HEK293 (cell line): Measurements from ENCODE around the gene ARNT2.

Experiments
- CTCF ChIP-seq: fragments of 450-650 bp; formaldehyde crosslinking; IDR thresholded peaks from 2 replicates; pipeline ENCODE4 v1.5.1; 2016; ENCODE audit warnings: missing biosample characterization, missing genetic modification characterization
- YY1 ChIP-seq: fragments of 450-650 bp; formaldehyde crosslinking; IDR thresholded peaks from 2 replicates; pipeline ENCODE4 v1.5.1; 2018; ENCODE audit warnings: missing biosample characterization, missing genetic modification characterization
- ZBTB1 ChIP-seq: fragments of 450-650 bp; formaldehyde crosslinking; IDR thresholded peaks from 2 replicates; pipeline ENCODE4 v1.5.1; 2016; ENCODE audit warnings: missing biosample characterization, missing genetic modification characterization
- ZNF23 ChIP-seq: fragments of 450-650 bp; formaldehyde crosslinking; IDR thresholded peaks from 2 replicates; pipeline ENCODE4 v1.5.1; 2016; ENCODE audit warnings: missing biosample characterization, missing genetic modification characterization, borderline replicate concordance
- ZNF404 ChIP-seq: fragments of 450-650 bp; formaldehyde crosslinking; IDR thresholded peaks from 2 replicates; pipeline ENCODE4 v1.5.1; 2017; ENCODE audit warnings: missing biosample characterization, missing genetic modification characterization
- ZNF639 ChIP-seq: fragments of 450-650 bp; formaldehyde crosslinking; IDR thresholded peaks from 2 replicates; pipeline ENCODE4 v1.5.1; 2016; ENCODE audit warnings: missing biosample characterization, missing genetic modification characterization

DNA sequence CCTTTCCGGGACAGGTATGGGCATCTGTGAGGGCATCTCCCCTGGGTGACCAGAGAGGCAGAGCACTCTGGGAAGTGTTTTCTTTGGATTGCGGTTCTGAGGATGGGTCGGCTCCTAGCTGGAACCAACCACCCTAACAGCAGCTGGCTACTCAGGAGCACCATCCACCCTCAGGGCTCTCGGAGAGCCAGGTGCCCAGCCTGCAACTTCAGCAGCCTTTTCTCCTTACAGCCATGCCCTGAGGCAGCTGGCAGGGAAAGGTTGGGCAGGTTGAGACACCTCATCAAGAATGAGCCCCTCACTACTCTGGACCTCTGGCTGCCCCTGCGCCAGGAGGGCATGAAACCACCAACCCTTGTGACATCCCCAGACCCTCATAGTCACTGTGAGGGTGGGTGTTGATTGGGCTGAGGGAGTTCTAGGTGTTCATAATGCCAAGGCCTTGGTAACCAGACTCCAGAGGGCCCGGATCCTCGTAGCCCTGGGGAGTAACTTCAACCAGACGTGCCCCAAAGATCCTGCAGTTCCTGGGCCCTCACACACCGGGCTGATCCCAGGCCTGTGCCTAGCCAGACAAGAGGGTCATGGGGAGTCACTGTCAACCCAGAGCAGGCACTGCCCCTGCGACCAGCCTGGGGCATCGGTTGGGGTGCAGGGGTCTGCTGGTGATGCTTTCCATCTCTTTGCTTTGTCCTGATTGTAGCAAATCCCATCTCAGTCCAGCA is 176.5 kb downstream of the ARNT2 start:
- no peak for TF ChIP-seq CTCF (tag by site-specific recombination)
- no peak for TF ChIP-seq YY1
- no peak for TF ChIP-seq ZBTB1
- no peak for TF ChIP-seq ZNF639 (tag by site-specific recombination)
- no peak for TF ChIP-seq ZNF23 (tag by site-specific recombination)
- TF ChIP-seq ZNF404 = no peak
